Measurements from ENCODE around the gene ATRNL1.

DNA sequence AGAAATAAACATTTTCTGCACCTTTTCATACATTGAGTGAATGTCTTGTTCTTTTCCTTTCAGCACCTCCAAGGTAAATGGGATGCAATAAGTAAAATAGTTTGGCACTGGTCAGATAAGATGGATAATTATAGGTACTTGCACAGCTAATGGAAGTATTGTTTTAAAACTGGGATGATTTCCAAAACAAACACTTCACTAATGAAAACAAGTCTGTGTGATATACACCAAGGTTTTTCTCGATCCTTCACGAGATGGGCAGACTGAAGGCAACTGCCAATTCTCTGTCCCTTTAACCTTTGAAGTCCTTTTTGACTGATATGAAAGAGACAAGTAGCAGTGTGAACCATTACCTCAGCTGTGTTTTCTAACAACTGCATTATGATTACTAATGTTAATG lies 756.0 kb downstream of the ATRNL1 start:
- TF ChIP-seq, protein P1, sequence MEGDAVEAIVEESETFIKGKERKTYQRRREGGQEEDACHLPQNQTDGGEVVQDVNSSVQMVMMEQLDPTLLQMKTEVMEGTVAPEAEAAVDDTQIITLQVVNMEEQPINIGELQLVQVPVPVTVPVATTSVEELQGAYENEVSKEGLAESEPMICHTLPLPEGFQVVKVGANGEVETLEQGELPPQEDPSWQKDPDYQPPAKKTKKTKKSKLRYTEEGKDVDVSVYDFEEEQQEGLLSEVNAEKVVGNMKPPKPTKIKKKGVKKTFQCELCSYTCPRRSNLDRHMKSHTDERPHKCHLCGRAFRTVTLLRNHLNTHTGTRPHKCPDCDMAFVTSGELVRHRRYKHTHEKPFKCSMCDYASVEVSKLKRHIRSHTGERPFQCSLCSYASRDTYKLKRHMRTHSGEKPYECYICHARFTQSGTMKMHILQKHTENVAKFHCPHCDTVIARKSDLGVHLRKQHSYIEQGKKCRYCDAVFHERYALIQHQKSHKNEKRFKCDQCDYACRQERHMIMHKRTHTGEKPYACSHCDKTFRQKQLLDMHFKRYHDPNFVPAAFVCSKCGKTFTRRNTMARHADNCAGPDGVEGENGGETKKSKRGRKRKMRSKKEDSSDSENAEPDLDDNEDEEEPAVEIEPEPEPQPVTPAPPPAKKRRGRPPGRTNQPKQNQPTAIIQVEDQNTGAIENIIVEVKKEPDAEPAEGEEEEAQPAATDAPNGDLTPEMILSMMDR (IDR thresholded peaks at IDR 0.05), result no peak
- no peak for TF ChIP-seq POLR2AphosphoS5 (IDR thresholded peaks at IDR 0.05; ENCODE audit: insufficient read depth in 1 of 2, low read depth in 1 of 2)
- no peak for TF ChIP-seq POLR2A (IDR thresholded peaks at IDR 0.05)
